ENCODE measurements around the gene SRBD1.

SRBD1 gene

DNA sequence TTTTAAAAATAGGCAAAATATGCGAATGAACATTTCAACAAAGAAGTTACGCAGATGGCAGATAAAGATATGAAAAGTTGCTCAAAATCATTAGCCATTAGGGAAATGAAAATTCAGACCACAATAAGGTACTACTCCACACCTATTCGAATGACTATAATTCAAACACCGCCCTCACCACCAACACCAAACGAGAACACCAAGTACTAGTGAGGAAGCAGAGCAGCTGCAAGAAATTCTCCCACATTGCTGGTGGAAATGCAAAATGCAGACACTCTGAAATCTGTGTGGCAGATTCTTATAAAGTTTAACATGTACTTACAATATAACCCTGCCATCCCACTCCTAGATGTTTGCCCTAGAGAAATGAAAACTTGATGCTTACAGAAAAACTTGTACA lies 23.2 kb upstream of the SRBD1 start:
- DNase-seq = no peak

DNA sequence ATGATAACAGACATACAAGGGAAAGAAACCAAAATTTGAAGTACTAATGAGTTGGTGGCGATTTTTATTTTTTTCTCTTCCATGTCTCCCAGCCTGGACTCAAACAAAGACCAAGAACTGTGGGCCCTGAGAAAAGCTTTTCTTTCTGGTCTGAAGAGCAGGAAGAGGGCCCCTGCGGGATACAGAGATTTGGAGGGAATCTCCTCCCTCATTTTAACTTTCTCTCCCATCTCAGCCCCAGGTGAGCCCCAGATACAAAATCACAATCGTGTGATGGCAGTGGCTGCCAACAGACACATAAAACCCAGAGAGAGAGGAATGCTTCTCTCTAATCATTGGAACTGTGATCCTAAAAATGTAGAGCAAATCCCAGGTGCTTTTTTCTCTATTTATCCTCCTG lies 20.9 kb upstream of the SRBD1 start:
- no peak for DNase-seq

DNA sequence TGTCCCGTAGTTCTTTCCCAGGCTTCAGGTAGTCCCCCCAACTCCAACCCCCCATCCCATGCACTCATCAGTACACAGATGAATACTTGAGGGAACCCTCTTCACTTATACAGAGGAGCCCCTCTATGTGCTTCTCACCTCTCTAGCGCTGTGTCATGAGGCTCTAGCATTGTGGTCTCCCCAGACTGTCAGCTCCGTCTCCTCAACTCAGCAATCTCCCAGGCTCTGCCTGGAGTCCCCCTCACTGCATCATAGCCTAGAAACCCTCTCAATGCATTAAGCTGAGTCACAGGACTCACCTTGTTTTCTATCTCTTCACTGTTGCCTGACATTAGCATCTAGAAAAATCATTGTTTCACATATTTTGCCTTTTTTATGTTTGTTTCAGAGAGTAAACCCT lies 20.3 kb upstream of the SRBD1 start:
- no peak for DNase-seq

DNA sequence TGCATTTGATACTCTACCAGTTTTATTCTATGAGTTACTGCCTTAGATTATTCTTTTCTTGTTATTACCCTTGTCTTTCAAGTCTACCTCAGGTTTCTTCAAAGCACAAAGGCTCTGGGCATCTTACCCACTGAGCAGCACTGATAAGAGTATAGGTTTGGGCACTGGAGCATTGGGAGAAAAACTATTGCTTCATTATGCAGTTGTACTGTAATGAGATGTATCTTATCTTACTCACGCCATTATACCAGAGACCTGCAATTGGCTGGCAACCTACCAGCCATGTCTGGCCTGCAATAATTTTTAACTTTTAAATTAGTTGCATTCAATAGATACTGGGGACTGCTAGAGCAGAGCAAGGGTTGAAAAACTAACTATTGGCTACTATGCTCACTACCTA lies 18.9 kb upstream of the SRBD1 start:
- DNase-seq = no peak

DNA sequence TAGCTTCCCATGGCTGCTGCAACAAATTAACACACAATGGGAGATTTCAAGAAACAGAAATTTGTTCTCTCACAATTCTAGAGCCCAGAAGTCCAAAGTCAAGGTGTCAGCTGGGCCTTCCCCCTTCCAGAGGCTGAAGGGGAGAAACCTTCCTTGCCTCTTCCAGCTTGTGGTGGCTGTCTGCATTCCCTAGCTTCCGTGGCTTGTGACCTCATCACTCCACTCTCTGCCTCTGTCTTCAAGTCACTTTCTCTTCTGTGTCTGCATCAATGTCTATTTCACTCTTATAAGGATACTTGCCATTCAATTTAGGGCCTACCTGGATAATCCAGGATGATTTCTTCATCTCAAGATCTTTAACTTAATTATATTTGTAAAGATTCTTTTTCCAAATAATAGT lies 16.8 kb upstream of the SRBD1 start:
- DNase-seq = no peak

DNA sequence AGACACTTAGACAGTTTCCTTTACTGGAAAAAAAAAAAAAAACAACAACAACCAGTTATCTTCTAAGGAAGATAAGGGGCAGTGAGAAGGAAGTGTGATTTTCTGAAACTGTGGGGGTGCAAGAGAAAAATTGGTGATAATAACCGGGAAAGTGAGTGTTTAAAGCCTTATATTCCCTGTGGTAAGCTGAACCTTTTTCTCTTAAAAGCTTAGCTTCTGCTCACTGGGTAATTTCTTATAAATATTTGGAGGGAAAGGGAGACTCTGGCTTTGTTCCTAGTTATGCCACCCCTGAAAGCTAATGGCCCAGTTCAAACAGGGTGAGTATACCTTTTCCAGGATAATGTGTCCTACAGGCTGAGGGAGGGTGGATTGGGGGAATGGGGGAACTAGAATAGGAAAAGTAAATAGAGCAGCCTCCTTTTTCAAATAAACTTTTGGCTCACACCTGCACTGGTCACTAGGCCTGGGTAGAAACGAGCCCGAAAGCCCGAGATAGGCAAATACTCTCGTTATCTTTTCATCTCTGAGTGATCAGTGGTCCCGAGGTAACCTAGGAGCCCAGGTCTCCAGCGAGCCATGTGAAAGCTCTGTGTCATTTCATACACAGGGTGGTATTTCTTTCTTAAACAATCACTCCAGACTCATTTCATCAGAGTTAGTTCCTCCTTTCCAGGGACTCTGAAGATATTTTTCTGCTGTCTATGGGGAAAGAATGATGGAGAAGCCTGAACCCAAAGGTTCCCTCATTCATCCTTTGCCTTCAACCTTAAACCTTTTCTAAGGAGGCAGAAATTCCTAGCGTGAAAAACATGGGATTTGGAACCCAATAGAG lies 15.5 kb upstream of the SRBD1 start:
- no peak for DNase-seq

DNA sequence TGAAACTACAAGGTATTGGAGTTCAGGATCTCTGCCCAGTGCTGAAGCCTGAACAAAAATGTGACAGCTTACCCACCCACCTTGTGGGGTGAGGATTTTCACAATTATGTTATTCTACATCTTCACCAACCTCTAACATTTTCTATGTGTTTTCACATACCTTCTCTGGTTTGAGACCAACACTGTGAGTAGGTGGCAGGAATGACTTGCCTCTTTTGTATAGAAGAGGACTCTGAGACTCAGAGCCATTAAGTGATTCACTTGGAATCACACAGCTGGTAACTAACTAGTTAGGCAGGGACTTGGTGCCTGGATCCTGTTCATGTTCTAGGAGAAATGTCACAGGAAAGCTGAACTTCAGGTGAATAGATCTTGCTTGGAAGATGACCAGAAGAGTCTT lies 14.8 kb upstream of the SRBD1 start:
- DNase-seq = no peak

DNA sequence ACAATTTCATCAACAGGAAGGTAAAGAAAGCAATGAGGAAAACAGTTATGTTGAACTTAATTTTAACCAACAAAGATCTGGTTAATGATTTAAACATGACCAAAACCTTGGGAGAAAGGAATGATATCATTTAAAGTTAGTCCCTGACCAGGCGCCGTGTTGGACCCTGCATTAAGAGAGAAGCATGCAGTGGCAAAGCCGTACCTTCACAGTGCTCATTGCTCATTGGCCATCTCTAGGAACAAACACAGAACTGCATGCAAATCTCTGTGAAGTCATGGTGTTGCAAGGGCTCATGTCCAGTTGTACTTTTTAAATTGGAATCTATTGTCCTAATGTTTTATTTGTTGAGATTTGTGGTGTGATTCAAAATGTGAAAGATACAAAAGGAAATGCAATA lies 12.0 kb upstream of the SRBD1 start:
- DNase-seq = no peak

DNA sequence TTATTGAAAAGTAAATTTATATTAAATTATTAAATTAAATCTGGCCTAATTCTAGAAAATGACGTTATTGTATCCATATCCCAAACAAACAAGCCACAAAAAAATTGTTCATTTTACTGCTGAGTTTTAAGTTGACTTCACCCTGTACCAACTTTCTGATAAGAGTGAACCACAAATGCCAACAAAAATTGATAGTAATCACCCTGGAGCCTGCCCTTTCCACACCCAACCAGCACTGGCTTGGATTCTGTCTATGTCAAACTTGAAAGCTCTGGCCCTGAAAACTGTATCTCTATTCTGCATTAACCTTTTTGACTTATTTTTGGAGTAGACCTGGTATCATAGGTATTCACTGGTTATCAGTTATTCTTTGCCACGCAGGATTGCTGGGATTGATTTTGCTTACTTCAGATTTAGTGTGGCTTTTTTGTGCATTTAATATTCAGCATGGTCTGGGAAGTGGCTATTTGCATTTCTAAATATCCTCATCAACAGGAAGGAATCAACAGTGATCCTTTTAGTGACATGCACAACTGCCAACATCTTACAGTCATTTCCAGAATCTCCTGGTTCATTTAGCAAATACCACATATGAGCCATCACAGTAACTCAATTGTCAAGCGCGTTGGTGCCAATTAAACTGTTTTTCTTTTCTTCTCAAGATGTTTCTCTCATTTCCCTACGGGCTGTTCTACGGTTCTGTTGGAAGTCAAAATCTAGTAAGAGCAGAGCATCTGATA lies 11.4 kb upstream of the SRBD1 start:
- DNase-seq = no peak

DNA sequence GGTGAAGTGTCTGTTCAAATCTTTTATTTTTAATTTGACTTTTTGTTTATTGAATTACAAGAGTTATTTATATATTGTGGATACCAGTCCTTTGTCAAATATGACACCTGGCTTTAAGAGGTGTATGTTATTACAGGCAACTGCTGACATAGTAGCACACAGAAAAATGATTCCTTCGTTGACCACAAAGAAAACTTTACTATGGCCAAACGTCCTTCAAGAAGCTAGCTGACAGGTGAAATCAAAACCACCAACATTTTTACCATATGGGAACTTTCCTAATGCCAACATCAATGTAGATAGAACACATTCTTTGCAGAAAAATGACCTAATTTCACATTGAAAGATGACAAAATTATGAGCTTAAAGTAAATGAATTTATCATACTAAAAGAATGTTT lies 6.4 kb upstream of the SRBD1 start:
- no peak for DNase-seq

DNA sequence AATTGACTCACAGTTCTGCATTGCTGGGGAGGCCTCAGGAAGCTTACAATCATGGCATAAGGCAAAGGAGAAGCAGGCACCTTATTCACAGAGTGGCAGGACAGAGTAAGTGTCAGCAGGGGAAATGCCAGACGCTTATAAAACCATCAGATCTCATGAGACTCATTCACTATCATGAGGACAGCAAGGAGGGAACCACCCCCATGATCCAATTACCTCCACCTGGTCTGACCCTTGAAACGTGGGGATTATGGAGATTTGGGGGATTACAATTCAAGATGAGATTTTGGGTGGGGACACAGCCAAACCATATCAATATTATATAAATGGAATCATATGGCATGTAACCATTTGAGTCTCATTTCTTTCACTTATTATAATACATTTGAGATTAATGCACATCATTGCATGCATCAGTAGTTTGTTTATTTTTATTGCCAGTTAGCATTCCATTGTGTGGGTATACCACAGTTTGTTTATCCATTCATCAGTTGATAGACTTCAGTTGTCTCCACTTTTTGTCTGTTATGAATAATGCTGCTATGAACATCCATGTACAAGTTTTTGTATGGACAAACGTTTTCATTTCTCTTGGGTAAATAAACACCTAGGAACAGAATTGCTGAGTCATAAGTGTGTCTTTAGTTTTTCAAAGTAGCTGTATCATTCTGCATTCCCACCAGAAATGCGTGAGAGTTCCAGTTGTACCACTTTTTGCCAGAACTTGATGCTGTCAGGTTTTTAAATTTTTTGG lies 5.8 kb upstream of the SRBD1 start:
- no peak for DNase-seq

DNA sequence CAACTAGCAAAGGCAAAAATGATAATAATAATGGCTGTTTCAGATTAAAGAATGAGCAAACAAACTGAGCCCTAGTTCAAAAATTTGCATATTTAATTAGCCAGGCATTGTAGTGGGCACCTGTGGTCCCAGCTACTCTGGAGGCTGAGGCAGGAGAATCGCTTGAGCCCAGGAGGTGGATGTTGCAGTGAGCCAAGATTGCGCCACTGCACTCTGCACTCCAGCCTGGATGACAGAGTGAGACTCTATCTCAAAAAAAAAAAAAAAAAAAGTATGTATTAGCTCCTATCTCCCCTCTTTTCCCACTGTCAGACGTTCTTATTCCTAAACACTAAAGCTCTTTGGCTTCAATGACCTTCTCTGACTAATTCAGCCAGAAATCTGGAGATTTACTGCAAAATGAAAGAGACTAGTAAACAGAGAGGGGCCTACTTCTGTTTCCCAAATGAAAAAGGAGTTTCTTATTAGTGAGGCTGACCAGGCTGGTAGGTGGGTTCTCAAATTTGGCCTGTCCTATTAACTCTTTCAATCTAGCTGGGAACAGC lies 3.9 kb upstream of the SRBD1 start:
- DNase-seq = no peak

DNA sequence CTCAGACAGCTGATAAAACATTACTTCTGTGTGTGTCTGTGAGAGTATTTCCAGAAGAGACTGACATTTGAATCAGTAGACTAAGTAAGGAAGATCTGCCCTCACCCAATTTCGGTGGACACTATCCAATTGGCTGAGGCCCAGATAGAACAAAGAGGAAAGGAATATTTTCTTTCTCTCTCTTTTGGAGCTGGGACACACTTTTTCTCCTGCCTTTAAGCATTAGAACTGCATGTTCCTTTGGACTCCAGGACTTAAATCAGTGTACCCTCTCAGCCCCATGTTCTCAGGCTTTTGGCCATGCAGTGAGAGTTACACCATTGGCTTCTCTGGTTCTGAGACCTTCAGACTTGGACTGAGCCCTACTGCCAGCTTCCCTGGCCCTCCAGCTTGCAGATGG lies 3.3 kb upstream of the SRBD1 start:
- no peak for DNase-seq

DNA sequence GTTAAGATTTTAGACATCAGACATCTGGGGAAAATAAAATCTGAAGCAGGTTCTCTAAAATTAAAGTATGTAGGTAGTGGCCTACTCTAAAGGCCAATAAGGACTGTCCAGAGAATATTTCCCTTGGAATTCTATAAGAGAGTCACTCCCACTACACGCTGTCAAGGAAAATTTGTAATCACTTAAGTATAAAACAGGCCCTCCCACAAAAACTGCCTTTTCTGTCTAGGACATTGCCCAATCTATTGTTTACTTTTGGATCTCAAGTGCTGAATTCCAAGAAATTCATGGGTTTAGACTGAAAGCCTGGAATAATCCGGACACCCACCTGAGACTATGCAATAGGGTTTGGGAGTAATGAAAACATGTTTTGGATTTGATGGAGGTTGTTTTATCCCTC lies 1.7 kb upstream of the SRBD1 start:
- no peak for DNase-seq

DNA sequence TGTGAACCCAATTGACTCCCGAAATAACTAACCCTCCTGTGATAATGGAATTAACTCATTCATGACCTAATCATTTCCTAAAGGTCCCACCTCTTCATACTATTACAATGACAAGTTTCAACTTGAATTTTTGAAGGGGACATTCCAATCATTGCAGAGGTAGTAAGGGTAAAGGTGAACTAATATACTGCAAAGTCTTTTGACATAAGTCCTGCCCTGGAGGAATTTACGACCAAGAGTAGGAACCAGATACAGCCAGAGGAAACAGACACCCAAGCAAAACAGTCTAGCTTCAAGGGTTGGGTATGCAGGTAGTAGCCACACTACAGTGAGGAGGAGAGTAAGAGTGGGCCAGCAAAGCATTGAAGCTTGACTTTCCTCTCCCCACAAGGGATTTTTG lies 1.2 kb upstream of the SRBD1 start:
- no peak for DNase-seq

DNA sequence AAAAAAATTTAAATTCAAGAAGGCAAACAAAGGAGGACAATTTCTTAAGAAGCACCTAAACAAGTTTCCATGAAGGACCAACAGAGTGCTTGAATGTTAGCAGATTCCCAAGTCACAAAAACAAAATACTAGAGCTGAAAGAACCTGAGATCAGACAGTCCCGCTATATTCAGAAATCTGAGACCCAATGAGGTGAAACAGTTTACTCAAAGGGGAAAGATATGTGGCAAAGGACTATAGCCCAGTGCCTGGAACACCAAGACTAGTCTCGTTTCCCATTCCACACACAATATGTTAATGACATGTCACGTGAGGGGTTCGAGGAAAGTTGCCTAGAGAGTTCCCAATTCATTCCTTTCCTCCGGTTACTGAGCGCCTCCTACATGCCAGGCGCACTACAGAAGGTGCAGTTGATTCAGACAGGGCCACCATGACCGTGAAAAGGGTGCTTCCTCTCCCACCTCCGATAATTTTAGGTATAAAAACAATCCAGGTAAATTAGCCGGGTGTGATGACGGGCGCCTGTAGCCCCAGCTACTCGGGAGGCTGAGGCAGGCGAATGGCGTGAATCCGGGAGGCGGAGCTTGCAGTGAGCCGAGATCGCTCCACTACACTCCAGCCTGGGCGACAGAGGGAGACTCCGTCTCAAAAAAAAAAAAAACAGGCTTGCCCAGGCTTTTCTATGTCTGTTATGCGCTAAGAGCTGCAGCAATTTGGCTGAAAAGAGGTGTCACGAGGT lies 617 bp downstream of the SRBD1 start:
- DNase-seq = peak; percentile 48

DNA sequence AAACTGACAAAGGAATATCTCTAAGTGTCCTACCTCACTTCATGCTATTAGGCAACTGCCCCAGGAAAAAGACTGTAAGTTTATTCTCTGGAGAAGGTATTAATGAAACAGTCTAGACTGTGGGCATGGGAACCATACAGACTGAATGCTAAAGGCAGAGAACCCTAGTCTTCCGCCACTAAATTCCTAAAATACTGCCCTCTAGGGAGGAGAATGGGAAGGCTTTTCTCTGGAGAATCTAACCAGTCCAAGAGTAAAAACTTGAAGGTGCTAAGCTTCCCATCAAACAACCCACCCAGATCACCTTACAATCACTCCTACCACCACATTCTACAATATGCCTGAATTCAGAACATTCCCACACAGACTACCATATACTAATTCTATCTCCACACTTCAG lies 3.4 kb downstream of the SRBD1 start:
- no peak for DNase-seq

DNA sequence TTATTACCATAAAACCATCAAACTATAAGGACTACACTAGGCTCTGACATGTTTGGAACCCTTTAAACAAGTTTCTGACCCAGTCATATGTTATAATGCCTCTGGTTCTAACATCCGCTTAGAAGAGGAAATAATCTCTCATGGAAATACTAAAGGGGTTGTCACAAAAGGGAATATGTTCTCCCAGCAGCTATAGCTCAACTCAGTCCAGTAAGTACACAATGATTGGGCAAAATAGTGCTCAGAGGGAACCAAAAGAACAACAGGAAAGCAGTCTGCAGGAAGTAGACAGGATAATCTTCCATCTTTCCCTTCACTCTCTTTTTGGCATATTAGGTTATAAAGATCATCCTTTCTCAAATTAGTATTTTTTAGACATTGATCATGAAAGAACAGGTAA lies 4.3 kb downstream of the SRBD1 start:
- no peak for DNase-seq

DNA sequence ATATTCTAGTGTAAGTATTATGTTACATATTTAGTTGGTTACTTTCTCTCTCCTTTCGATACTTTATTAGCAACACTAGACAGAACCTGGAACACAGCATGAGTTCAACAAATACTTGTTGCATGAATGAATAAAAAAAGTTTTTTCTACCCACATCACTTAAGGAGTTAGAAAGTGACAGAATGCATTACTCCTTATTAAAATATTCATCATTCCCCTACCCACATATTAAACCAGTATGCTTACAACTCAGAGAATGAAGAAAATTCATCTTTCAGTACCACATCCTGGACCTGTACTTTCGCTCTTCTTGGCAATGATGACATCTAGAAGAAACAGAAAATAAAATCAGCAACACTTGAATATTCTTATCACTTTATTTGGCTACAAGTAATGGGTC lies 6.0 kb downstream of the SRBD1 start:
- no peak for DNase-seq

DNA sequence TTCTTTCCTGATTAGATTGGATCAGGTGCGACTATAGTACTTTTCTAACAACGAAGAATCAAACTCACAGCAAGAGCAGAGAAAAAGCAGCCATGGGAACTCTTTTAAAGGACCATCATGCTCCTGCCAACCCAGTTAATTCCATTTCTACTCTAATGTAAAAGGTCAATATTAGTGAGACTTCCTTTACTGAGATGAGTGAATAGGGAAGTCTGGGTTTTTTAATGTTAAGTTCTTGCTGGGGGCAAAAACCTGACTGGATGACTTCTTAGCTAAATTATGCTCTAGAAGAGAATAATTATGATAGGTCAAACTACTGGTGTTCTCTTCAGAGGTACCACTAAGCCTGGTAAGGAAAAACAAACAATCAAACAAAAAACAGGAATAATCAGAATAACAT lies 8.4 kb downstream of the SRBD1 start:
- DNase-seq = no peak

DNA sequence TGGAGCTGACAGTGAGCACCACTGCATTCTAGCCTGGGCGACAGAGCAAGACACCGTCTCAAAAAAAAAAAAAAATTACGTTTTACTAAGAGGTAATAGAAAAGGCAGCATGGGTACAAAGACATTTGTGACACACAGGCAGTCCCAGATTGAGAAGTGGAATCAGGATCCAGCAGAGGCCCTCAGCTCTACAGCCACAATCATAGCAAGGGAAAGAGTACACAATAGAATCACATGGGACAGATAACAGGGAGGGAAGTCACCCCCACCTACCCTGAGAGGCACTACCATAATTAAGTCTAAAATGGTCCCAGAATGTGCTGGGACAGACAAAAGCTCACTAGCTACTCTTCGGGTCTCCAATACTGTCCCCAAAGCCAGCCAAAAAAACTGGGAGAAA lies 12.5 kb downstream of the SRBD1 start:
- no peak for DNase-seq

DNA sequence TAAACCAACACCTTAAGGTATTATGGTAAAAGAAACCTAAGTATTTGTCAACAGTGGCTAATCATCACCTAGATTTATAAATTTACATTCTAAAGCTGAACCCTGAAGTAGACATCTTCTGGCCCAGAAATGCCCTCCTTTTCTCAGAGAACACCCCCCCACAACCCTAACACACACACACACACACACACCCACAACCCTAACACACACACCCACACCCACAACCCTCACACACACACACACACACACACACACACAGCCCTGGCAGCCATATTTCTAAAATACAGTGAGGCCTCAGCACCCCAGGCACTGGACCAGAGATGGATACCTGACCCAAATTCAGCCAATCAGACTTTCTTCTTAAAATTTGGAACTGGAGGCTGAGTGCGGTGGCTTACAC lies 14.3 kb downstream of the SRBD1 start:
- DNase-seq = no peak
